Measurements from ENCODE around the gene MRPL40.

Gene MRPL40

GRCh38 chr22:19455585-19456370, 23.4 kb downstream of the MRPL40 start:
- no peak for TF ChIP-seq Cebpa-rat (IDR thresholded peaks at IDR 0.05)

DNA sequence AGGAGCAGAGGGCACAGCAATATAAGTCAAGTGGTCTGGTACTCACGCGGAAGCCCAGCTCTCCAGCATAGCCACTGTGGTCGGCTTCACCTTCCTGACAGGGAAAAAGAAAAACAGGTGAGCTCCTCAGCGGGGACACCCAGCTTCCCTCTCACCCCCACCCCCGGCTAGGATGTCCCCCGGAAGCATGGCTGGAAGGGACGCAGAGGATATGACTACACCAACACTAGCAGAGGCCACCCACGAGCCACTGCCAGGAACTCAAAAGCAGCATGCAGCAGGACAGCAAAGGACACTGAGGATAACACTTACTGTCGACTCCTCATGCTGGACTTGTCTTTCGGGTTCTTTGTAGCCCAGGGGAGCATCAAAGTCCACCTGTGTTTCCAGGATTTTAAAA, 24.2 kb downstream of the MRPL40 start:
- peaks cover 98% of the 10 kb centered on the region for H3K36me3 ChIP-seq
- no peaks in the 10 kb centered on the region for H3K4me1 ChIP-seq
- no peak overlapping the region for H3K27ac ChIP-seq
- H3K4me3 ChIP-seq, result no peak overlapping the region
- no peak overlapping the region for H3K9ac ChIP-seq
- H3K27me3 ChIP-seq, result no peaks in the 10 kb centered on the region
- H3K9me3 ChIP-seq, result no peaks in the 10 kb centered on the region
- no peaks in the 10 kb centered on the region for H4K20me1 ChIP-seq
- TF ChIP-seq Cebpa-rat (IDR thresholded peaks at IDR 0.05), result no peak
- H3K4me2 ChIP-seq, result no peak overlapping the region

More at GRCh38 chr22:19455585-19456370, 23.4 kb downstream of the MRPL40 start:
- H3K27me3 ChIP-seq, result no peaks in the 10 kb centered on the region
- H3K36me3 ChIP-seq, result peaks cover 98% of the 10 kb centered on the region
- H3K27ac ChIP-seq, result no peak overlapping the region
- no peak overlapping the region for H3K9ac ChIP-seq
- H3K4me2 ChIP-seq, result no peak overlapping the region
- no peaks in the 10 kb centered on the region for H3K9me3 ChIP-seq
- no peaks in the 10 kb centered on the region for H3K4me1 ChIP-seq
- H4K20me1 ChIP-seq, result no peaks in the 10 kb centered on the region
- no peak overlapping the region for H3K4me3 ChIP-seq

DNA sequence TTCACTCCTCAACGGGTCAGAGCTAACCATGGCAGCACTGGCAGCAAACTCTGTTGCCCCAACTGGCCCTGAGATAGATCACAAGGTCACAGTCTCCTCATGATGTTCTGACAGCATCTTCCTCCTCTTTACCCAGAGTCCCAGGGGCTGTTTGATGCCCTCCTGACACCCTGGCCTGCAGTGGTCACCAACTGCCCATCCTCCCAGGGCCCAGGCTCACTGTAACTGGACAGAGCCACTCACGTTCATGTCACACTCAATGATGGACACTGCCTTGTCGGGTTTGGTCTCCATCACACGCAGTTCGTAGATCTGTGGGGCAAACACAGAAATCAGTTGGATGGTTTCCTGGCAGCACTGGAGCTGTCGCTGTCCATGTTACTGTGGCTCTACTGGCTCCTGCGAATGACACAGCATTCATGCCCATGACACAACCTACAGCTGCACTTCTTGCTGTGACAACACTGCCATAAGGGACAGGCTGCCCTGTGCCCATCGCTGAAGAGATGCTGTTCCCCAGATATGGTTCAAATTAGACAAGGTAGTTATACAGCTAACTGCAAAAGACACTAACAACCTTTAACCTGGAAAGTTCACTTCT, 25.6 kb downstream of the MRPL40 start:
- no peaks in the 10 kb centered on the region for H4K20me1 ChIP-seq
- no peaks in the 10 kb centered on the region for H3K4me1 ChIP-seq
- H3K4me3 ChIP-seq, result no peak overlapping the region
- no peak overlapping the region for H3K9ac ChIP-seq
- no peak for TF ChIP-seq Cebpa-rat (IDR thresholded peaks at IDR 0.05)
- H3K4me2 ChIP-seq, result no peak overlapping the region
- no peaks in the 10 kb centered on the region for H3K27me3 ChIP-seq
- peaks cover 95% of the 10 kb centered on the region for H3K36me3 ChIP-seq
- H3K9me3 ChIP-seq, result no peaks in the 10 kb centered on the region
- H3K27ac ChIP-seq, result no peak overlapping the region

DNA sequence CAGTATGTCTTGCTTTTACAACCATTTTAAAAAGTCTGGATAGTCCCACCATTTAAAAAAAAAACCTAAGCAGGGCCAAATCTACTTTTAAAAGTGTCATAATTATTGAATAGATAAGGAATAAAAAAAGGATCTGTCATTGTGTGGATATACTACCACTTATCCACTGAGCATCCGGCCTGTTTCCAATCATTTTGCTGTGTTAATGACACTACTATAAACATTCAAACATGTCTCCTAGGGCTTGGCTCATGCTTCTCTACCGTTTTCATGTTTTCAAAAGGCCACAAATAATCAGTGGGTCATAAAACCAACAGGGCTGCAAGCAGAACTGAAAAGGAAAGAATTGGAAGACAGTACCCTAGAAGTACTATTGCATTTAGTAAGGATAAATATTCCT, 27.7 kb downstream of the MRPL40 start:
- Histone ChIP-seq H3K9ac (no peak overlapping the region), H3K9me3 (no peaks in the 10 kb centered on the region), H3K4me1 (peaks cover 17% of the 10 kb centered on the region), H3K4me2 (no peak overlapping the region), H3K36me3 (peaks cover 90% of the 10 kb centered on the region), H4K20me1 (0 out of 2 replicates have a peak, but pooled peaks cover 8% of the 10 kb centered on the region), H3K27me3 (no peaks in the 10 kb centered on the region), H3K27ac (no peak overlapping the region), H3K4me3 (no peak overlapping the region)
- TF ChIP-seq Cebpa-rat (IDR thresholded peaks at IDR 0.05), result no peak

- no peak overlapping the region for H3K27ac ChIP-seq
- no peak overlapping the region for H3K4me2 ChIP-seq
- H3K4me1 ChIP-seq, result peaks cover 18% of the 10 kb centered on the region
- H3K9me3 ChIP-seq, result no peaks in the 10 kb centered on the region
- no peak overlapping the region for H3K4me3 ChIP-seq
- H3K36me3 ChIP-seq, result peaks cover 90% of the 10 kb centered on the region
- H3K27me3 ChIP-seq, result no peaks in the 10 kb centered on the region
- H4K20me1 ChIP-seq, result 0 out of 2 replicates have a peak, but pooled peaks cover 8% of the 10 kb centered on the region
- H3K9ac ChIP-seq, result no peak overlapping the region
- no peak for TF ChIP-seq Cebpa-rat (IDR thresholded peaks at IDR 0.05)
Measured at GRCh38 chr22:19461506-19461905, 29.2 kb downstream of the MRPL40 start.

DNA sequence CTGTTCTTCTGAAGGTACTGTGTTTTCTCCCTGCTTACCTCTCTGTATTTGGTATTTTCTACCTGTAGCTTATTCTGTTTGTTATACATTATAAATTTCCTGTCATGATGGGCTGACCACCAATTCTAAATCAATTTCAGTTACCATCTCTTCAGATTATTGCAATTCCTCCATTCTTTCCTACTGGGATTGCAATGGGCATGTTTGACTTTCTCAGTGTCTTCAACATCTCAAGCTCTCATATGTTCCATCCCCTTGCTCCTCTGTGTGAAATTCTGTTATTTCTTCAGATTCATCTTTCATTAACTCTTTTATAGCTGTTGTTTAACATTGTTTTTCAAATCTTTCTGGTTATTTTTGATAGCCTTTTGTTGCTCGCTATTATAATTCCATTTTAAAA, 30.7 kb downstream of the MRPL40 start:
- H3K9ac ChIP-seq, result no peak overlapping the region
- H3K9me3 ChIP-seq, result no peaks in the 10 kb centered on the region
- no peak overlapping the region for H3K4me2 ChIP-seq
- H3K27me3 ChIP-seq, result no peaks in the 10 kb centered on the region
- peaks cover 18% of the 10 kb centered on the region for H3K4me1 ChIP-seq
- peaks cover 90% of the 10 kb centered on the region for H3K36me3 ChIP-seq
- 0 out of 2 replicates have a peak, but pooled peaks cover 8% of the 10 kb centered on the region for H4K20me1 ChIP-seq
- TF ChIP-seq Cebpa-rat (IDR thresholded peaks at IDR 0.05), result no peak
- no peak overlapping the region for H3K4me3 ChIP-seq
- H3K27ac ChIP-seq, result no peak overlapping the region

DNA sequence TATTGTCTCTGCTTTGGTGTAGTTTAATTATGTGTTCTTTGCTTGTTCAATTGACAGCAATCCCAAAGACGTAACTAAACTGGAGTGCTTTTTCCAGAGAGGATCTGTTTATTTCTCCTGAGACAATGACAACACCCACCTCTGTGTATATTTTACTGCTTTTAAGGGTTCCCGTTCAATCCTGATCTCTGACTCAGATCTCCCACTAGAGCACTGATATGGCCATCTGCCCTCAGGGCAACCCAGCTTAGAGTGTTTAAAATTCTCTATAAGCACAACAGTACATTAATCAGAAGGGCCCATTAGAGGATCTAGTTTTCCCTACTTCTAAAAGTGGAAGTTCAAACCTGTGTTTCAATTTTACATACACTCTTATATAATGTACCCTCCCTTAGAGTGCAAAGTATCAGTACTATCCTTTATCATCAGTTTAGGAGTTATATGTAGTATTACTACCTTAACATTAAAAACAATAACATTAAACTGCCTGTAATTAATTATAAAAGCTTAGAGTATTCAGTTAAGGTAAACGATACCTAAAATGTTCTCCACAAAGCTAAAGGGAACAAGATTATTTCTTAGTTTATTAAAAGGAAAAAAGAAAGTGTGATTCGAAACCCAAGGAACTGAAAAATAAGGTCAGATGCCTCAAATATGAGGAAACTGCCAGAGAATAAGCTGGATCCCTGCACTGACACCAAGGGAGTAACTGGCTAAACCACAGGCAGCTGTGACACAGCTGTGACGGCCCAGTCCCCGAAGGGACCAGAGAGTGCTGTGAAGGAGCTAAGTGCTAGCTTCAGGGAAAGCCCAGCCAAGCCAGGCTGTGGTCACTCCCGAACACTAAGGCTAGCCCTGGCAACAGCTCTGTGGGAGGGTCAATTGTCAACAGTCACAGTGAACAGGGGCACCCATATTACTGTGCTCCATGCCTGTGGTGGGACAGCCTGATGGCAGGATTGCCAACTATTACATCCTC, 31.4 kb downstream of the MRPL40 start:
- Histone ChIP-seq H3K9ac (no peak overlapping the region), H3K4me1 (peaks cover 18% of the 10 kb centered on the region), H4K20me1 (0 out of 2 replicates have a peak, but pooled peaks cover 11% of the 10 kb centered on the region), H3K27ac (no peak overlapping the region; the same call in 1 of the 2 replicates), H3K27me3 (no peaks in the 10 kb centered on the region), H3K4me2 (peak overlapping the region; percentile 56), H3K9me3 (no peaks in the 10 kb centered on the region), H3K4me3 (no peak overlapping the region), H3K36me3 (peaks cover 90% of the 10 kb centered on the region)
- TF ChIP-seq Cebpa-rat (IDR thresholded peaks at IDR 0.05), result no peak

- TF ChIP-seq Cebpa-rat (IDR thresholded peaks at IDR 0.05), result no peak
- peaks cover 19% of the 10 kb centered on the region; the same call in 1 of the 2 replicates for H4K20me1 ChIP-seq
- H3K4me2 ChIP-seq, result peak overlapping the region; percentile 56
- no peak overlapping the region for H3K4me3 ChIP-seq
- no peak overlapping the region for H3K9ac ChIP-seq
- peaks cover 92% of the 10 kb centered on the region for H3K36me3 ChIP-seq
- H3K27me3 ChIP-seq, result no peaks in the 10 kb centered on the region
- H3K27ac ChIP-seq, result no peak overlapping the region; the same call in 1 of the 2 replicates
- H3K9me3 ChIP-seq, result no peaks in the 10 kb centered on the region
- peaks cover 18% of the 10 kb centered on the region for H3K4me1 ChIP-seq
Measured at GRCh38 chr22:19464546-19464945, 32.2 kb downstream of the MRPL40 start.

GRCh38 chr22:19464975-19465374, 32.6 kb downstream of the MRPL40 start:
- peak overlapping the region; percentile 56 for H3K4me2 ChIP-seq
- TF ChIP-seq Cebpa-rat (IDR thresholded peaks at IDR 0.05), result no peak
- no peak overlapping the region; the same call in 1 of the 2 replicates for H3K27ac ChIP-seq
- no peaks in the 10 kb centered on the region for H3K27me3 ChIP-seq
- peaks cover 92% of the 10 kb centered on the region for H3K36me3 ChIP-seq
- no peak overlapping the region for H3K4me3 ChIP-seq
- peaks cover 18% of the 10 kb centered on the region for H3K4me1 ChIP-seq
- no peaks in the 10 kb centered on the region for H3K9me3 ChIP-seq
- H3K9ac ChIP-seq, result no peak overlapping the region
- H4K20me1 ChIP-seq, result peaks cover 23% of the 10 kb centered on the region; the same call in 1 of the 2 replicates

All from BLaER1 (cell line).